T47D (cell line): ENCODE results near the gene USF3.

Experiments
- DNase-seq, 2 experiments: peaks; one replicate each; pipeline versions ENCODE4 v3.0.0 to v3.0.0-alpha.2; 2011 to 2012; ENCODE audit warnings: low read depth in 1 of 2, low spot score in 1 of 2
- JUND ChIP-seq: IDR thresholded peaks from 2 replicates; pipeline ENCODE4 v1.6.1; 2012; ENCODE audit warnings: low read depth
- in situ Hi-C: cut with HindIII; loops from 2 replicates; pipeline ENCODE4 v1.10.0; 2016; ENCODE audit warnings: low sequenced_read_pairs, low pct_unique_long_range_greater_than_20kb

The USF3 gene

DNA sequence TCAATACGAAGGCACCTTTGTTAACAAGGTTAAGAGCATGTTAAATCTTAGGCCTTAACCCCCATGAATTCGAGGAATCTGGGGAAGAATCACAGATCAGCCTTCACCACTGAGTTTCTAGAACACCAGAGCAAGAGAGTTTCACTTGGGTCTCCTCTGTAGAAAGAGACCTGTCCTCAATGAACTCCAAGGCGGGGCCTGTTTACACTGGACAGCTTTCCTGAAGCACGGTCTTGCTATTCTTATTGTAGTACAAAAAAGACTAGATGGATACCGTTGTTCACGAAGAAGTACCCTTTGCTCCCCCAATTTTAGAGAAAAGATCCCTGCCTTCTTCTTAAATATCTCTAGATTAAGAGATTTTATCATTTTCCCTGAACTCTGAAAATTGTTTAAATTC is 64.9 kb downstream of the USF3 start:
- DNase-seq, result no peak
- TF ChIP-seq JUND, result no peak
- in situ Hi-C loops, result no loop called here

DNA sequence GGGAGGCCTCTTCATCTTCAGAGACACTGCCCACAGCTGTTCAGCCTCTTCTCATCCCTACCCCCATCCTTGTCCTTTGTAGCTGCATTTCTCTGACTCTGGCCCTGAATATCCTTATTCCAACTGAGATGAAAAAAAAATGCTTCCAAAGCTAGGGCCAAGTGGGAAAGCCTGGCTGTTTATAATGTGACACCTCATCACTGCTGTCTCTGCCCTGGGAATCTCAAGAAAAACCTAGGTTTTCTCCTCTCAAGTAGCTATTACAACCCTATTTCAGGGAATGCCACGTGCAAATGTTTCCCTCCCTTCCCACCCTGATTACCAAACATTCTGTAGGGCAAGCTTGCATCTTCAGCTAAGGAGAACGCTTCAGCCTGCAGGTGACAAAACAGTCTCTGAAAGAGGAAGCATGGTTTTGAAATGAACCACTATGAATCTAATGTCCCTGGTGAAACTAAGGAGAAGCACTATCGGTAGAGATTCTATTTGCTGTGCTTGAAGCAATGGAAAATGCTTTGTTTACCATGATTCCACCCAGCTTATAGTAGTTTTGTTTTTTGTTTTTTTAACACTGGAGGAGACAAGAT is 65.4 kb downstream of the USF3 start:
- DNase-seq, result no peak
- in situ Hi-C loops, result no loop called here
- TF ChIP-seq JUND, result no peak

DNA sequence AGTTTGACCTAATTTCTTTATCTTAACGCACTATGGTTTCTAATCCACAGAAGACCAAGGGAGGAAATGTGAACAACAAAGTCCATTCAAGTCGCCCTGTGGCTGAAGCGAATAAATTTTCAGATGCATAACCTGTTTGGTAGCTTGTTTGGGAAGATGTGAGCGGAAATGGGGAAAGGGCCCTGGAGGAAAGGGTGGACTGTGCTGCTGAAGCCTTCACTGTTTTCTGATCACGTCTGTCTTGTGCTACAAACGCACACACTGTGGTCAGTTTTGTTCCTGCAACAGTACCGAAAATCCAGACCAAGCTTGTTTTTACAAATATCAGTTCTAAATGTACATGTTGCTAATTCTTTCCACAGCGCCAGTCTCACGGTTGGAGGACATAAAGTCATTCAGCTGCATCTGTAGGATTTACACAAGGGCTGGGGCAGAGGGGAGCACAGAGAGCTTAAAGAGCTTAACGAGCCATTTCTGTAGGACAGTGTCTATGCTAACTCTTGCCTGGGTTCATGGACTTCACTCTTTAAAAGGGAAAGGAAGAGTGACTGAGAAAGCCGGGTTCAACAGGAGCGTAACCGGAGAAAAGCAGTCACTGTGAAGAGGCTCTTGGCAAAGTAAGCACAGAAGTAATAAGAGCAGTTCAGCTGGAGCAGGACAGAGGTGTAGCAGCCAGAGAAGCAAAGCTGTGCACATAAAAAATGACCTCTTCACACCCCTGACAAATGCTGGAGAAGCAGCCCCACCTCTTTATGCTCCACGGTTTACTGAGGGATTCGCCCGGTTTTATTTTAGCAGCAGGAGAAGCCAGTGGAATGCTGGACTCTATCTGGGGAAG is 66.6 kb downstream of the USF3 start:
- no peak for TF ChIP-seq JUND
- in situ Hi-C loops, result no loop called here
- DNase-seq, result no peak

DNA sequence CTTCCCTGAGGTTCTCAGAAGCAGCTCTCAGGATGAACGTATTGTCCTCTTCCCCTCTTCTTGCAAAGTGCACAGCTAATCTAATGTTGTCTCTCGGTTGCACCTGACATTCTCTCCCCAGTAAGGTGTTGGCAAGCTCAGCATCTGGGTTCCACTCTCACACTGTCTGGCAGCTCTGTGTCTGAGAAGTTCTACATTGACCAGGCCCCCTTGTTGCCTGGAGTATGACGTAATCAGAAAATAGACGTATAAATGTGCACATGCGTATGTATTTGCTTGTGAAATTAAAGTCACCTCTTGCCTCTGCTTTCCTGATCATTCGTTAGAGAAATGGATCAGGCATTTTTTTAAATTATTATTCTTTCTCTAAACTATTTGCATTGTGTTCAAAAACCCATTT is 67.7 kb downstream of the USF3 start:
- in situ Hi-C loops, result no loop called here
- TF ChIP-seq JUND, result no peak
- no peak for DNase-seq

DNA sequence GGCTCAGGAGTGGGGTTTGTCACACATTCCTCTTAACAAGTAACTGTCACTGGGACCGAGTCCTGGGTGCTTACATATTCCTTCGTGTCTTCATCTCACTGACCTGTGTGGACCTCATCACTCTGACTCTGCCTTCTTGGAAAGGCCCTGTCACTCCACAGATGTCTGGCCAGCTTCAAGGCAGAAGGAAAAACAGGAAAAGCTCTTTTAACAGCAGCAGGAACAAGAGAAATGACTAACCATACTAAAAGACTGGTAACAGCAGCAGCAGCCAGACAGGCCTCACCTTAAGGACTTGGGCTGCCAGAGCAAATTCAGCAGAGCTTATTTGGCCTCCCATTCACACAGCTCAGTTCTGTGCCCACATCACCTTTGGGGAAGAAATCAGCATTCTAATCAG is 68.1 kb downstream of the USF3 start:
- in situ Hi-C loops, result no loop called here
- no peak for DNase-seq
- no peak for TF ChIP-seq JUND

DNA sequence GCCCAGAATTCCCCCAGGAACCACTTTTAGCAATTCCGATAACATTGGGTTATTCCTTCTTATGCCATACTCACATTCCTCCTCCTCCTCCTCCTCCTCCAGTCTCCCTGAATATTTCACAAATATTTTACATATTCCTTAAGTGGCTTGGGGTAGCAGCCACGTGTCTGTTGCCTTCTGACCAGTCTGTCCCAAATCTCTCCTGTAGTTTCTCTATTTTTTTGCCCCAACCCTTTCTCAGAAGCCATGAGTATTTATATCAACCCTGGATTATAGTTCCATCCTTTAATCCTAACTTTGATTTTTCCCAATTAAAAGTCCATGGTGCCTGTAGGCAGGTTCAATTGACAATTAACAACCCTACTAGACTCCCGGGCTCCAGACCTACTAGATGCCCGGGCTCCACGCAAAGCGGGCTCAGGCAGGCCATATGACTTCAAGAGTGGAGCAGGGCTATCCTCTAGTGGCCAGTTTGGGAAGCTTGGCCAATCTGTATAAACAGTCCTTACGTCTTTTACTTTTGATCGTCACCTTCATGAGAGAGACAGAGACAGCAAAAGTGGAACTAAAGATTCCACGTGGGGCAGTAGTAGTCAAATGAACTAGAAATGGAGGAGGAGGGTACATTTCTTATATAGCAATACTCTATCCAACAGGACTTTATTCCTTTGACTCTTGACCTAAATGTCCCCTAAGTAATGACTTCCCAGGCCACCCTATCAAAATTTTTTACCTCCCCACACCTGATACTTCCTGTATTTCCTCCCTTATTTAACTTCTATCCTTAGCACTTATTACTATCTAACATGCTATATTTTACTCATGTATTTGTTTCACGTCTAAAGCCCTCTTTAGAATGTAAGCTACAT is 69.7 kb downstream of the USF3 start:
- TF ChIP-seq JUND, result no peak
- peak; percentile 21 to 57 for DNase-seq
- in situ Hi-C loops, result no loop called here

DNA sequence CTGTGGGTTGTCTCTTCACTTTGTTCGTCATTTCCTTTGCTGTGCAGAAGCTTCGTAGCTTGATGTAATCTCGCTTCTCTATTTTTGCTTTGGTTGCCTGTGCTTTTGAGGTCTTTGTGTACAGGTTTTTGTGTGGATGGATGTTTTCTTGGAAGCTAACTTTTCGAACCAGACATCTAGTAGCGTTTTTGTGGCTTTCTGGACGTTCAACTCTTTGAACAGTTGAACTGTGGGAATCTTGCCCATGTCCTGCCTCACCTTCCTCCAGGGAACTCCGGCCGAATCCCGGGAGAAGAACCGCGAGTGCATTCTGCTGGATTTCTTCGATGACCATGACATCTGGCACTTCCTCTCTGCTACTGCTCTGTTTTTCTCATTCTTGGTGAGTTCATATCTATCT is 70.6 kb downstream of the USF3 start:
- in situ Hi-C loops, result no loop called here
- TF ChIP-seq JUND, result no peak
- DNase-seq, result no peak

DNA sequence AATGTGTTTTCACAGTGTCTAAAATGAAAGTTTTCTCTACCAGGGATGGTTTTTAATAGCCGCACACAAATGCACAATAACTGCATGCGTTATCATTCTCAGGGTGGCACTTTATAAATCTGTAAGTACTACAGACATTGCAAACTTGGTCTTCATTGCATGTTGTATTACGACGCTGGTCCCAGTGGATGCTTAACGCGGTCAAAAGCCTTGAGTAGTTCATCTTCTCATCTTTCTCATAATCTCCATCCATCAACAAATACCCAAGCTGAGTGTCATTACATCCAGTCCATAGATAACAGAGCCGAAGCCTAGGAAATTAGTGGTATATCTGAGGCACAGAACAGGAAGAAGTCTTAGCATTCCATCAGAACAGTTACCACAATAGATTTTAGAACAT is 72.6 kb downstream of the USF3 start:
- in situ Hi-C loops, result no loop called here
- no peak for DNase-seq
- TF ChIP-seq JUND, result no peak

DNA sequence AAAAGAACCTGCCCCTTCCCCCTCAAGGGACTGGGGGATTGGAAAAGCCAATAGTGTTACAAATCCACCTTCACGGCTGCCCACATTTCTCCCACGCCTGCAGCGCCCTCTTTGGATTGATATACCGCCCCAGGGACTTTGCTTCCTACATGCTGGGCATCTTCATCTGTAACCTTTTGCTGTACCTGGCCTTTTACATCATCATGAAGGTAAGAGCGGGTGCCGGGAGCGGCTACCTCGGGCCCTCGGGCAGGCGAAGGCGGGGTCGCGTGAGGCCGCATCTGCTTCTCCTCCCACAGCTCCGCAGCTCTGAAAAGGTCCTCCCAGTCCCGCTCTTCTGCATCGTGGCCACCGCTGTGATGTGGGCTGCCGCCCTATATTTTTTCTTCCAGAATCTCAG is 73.1 kb downstream of the USF3 start:
- DNase-seq, result no peak
- no peak for TF ChIP-seq JUND
- in situ Hi-C loops, result no loop called here

DNA sequence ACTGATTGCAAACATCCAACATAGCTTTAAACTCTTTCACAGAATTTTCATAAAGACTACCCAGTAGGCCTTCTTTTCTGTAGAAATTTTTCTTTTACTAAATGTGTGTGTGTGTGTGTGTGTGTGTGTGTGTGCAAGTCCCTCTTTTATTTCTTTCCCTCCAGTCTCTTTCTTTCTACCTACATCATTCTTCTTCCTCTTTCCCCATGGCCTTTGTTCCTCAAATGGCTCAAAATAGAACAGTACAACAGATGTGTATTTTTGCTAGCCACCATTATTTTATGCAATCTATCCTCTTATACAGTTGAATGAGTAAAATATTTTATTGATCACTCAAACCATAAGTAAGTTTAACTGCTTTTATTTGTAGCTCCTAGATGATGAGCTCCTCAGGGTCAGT is 76.4 kb downstream of the USF3 start:
- in situ Hi-C loops, result no loop called here
- no peak for DNase-seq
- no peak for TF ChIP-seq JUND

DNA sequence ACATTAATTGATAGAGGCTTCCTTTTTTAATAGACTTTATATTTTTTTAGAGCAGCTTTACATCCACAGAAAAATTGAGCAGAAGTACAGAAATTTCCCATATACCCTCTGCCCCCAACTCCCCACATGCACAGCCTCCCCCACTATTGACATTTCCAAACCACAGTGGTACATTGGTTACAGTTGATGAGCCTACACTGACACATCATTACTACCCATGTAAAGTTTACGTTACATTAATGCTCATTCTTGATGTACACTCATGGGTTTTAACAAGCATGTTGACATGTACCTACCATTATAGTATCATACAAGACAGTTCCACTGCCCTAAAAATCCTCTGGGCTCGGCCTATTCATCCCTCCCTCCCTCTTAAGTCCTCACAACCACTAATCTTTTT is 78.7 kb downstream of the USF3 start:
- no peak for TF ChIP-seq JUND
- in situ Hi-C loops, result no loop called here
- no peak for DNase-seq

DNA sequence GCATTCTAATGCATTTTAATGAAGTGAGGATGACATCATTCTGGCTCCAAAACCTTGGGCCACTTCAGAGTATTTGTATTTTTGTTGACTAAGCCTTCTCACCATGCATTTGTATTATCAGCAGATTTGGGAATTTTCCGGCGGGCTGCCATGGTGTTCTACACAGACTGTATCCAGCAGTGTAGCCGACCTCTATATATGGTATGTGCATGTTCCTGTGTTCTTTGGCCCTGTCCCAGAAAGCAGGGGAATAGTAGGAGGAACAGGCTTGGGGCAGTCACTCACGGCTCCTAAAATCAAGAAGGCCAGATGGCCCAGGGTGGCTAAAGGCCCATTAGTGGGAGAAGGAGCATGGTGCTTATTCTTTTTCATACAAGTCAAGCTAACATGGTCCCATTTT is 80.5 kb downstream of the USF3 start:
- no peak for DNase-seq
- in situ Hi-C loops, result no loop called here
- TF ChIP-seq JUND, result no peak

DNA sequence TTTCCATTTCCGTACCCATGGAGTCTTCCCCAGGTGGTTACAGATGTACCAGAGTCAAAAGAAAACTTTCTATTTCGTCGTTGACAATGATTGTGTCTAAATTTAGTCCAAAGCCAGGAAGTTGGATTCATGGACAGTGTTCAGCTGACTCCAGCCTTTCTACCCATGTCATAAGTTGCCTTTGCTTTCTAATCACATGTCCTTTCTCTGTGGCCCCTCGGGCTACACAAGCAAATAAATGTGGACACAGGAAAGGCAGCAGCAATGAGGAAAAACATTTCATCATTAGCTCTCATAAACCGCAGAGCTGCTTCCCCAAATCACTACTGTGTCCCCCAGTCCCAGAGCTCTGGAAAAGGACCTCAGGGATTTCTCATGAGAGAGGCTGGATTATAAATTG is 82.0 kb downstream of the USF3 start:
- DNase-seq, result peak in 1 of 2 experiments; percentile 72
- in situ Hi-C loops, result no loop called here
- TF ChIP-seq JUND, result no peak
